NOMO-1 (cell line): ENCODE results near the gene MAD2L1.

Experiments used
- DNase-seq, 2 experiments: peaks; one replicate each; lab custom pipeline; 2025; ENCODE audit not compliant: unreplicated experiment in 2 of 2; lab: John Stamatoyannopoulos, UW

MAD2L1 gene

GRCh38 chr4:120059036-120059435 lies 7.6 kb downstream of the MAD2L1 start:
- DNase-seq: no peak

- no peak for DNase-seq
Measured at GRCh38 chr4:120057416-120057815, 9.2 kb downstream of the MAD2L1 start.

GRCh38 chr4:120056246-120056645 lies 10.4 kb downstream of the MAD2L1 start:
- peak in 1 of 2 experiments; percentile 28 for DNase-seq

- no peak for DNase-seq
Measured at GRCh38 chr4:120055795-120056194, 10.9 kb downstream of the MAD2L1 start.

GRCh38 chr4:120055162-120055561 lies 11.5 kb downstream of the MAD2L1 start:
- DNase-seq: peak in 1 of 2 experiments; percentile 27

GRCh38 chr4:120053911-120054310 lies 12.7 kb downstream of the MAD2L1 start:
- DNase-seq: peak in 1 of 2 experiments; percentile 60

- no peak for DNase-seq
Measured at GRCh38 chr4:120052856-120053255, 13.8 kb downstream of the MAD2L1 start.

GRCh38 chr4:120051253-120051652 lies 15.4 kb downstream of the MAD2L1 start:
- no peak for DNase-seq

GRCh38 chr4:120049732-120050494 lies 16.7 kb downstream of the MAD2L1 start:
- peak; percentile 50 to 65 for DNase-seq

- no peak for DNase-seq
Measured at GRCh38 chr4:120043828-120044227, 22.8 kb downstream of the MAD2L1 start.

GRCh38 chr4:120037411-120037810 lies 29.2 kb downstream of the MAD2L1 start:
- DNase-seq: no peak

- no peak for DNase-seq
Measured at GRCh38 chr4:120034913-120035312, 31.7 kb downstream of the MAD2L1 start.

GRCh38 chr4:120026853-120027252 lies 39.8 kb downstream of the MAD2L1 start:
- no peak for DNase-seq

GRCh38 chr4:120025516-120025915 lies 41.1 kb downstream of the MAD2L1 start:
- no peak for DNase-seq

- no peak for DNase-seq
Measured at GRCh38 chr4:120018786-120019185, 47.9 kb downstream of the MAD2L1 start.

GRCh38 chr4:120017939-120018692 lies 48.5 kb downstream of the MAD2L1 start:
- DNase-seq: no peak

GRCh38 chr4:120011725-120012124 lies 54.9 kb downstream of the MAD2L1 start:
- no peak for DNase-seq

- DNase-seq: no peak
Measured at GRCh38 chr4:120010646-120011045, 56.0 kb downstream of the MAD2L1 start.

GRCh38 chr4:120009731-120010130 lies 56.9 kb downstream of the MAD2L1 start:
- DNase-seq: no peak

- DNase-seq: no peak
Measured at GRCh38 chr4:120008957-120009356, 57.7 kb downstream of the MAD2L1 start.

- no peak for DNase-seq
Measured at GRCh38 chr4:120007896-120008436, 58.7 kb downstream of the MAD2L1 start.
